OCI-LY1 (cell line): ENCODE measurements around the gene IL36RN.

Experiments used
- H2AFZ ChIP-seq: fragments of 200-600 bp; sonication (generic), shearing (Covaris generic); 2 replicates; pipeline ENCODE4 v1.6.0; 2014; ENCODE audit warnings: antibody characterized with exemption, mild to moderate bottlenecking, low read length
- H3F3A ChIP-seq: fragments of 200-600 bp; sonication (generic), shearing (Covaris generic); 2 replicates; pipeline ENCODE4 v1.6.0; 2014; ENCODE audit warnings: mild to moderate bottlenecking, antibody characterized with exemption, low read length, moderate library complexity; ENCODE audit not compliant: insufficient read depth
- H3K27ac ChIP-seq: fragments of 200-600 bp; sonication (generic); 2 replicates; pipeline ENCODE4 v1.5.1; 2014; ENCODE audit warnings: low read length, mixed run types, mild to moderate bottlenecking, low read depth; ENCODE audit not compliant: poor library complexity, severe bottlenecking
- H3K27me3 ChIP-seq: fragments of 200-600 bp; sonication (generic); 2 replicates; pipeline ENCODE4 v1.6.0; 2014; ENCODE audit warnings: antibody characterized with exemption, mild to moderate bottlenecking, low read length, moderate library complexity; ENCODE audit not compliant: insufficient read depth
- H3K36me3 ChIP-seq: fragments of 200-600 bp; sonication (generic); 2 replicates; pipeline ENCODE4 v1.6.1; 2014; ENCODE audit warnings: mild to moderate bottlenecking, antibody characterized with exemption, low read length, moderate library complexity, mixed read lengths; ENCODE audit not compliant: insufficient read depth
- H3K4me1 ChIP-seq: fragments of 200-600 bp; sonication (generic); 2 replicates; pipeline ENCODE4 v1.5.1; 2014; ENCODE audit warnings: mild to moderate bottlenecking, low read length, moderate library complexity; ENCODE audit not compliant: insufficient read depth, severe bottlenecking
- H3K4me2 ChIP-seq: fragments of 200-600 bp; sonication (generic), shearing (Covaris generic); 2 replicates; pipeline ENCODE4 v1.6.1; 2014; ENCODE audit warnings: low read length
- H3K4me3 ChIP-seq: fragments of 200-600 bp; sonication (generic); 2 replicates; pipeline ENCODE4 v1.5.1; 2014; ENCODE audit warnings: low read length, low read depth, mild to moderate bottlenecking, mixed read lengths; ENCODE audit not compliant: poor library complexity, severe bottlenecking
- H3K79me2 ChIP-seq: fragments of 200-600 bp; shearing (Covaris generic); 2 replicates; pipeline ENCODE4 v1.6.1; 2016; ENCODE audit warnings: mixed run types, low read length, mixed read lengths; ENCODE audit not compliant: insufficient read depth
- H3K9ac ChIP-seq: fragments of 200-600 bp; sonication (generic), shearing (Covaris generic); 2 replicates; pipeline ENCODE4 v1.6.1; 2014; ENCODE audit warnings: mild to moderate bottlenecking, low read length, mixed read lengths
- H3K9me2 ChIP-seq: fragments of 200-600 bp; sonication (generic), shearing (Covaris generic); 2 replicates; pipeline ENCODE4 v1.6.1; 2014; ENCODE audit warnings: low read depth, mild to moderate bottlenecking, low read length, mixed read lengths
- H3K9me3 ChIP-seq: fragments of 200-600 bp; shearing (Covaris generic); 2 replicates; pipeline ENCODE4 v1.6.1; 2014; ENCODE audit warnings: low read length, mixed read lengths
- H4K20me1 ChIP-seq: fragments of 200-600 bp; sonication (generic), shearing (Covaris generic); 2 replicates; pipeline ENCODE4 v1.6.0; 2016; ENCODE audit warnings: mild to moderate bottlenecking, low read length; ENCODE audit not compliant: insufficient read depth
- CTCF ChIP-seq: fragments of 200-600 bp; sonication (generic), shearing (Covaris generic); IDR thresholded peaks from 2 replicates; pipeline ENCODE4 v1.5.1; 2017; ENCODE audit warnings: mild to moderate bottlenecking, antibody characterized with exemption, low read length, moderate library complexity, mixed read lengths
- EZH2 ChIP-seq: fragments of 200-600 bp; sonication (generic), shearing (Covaris generic); IDR thresholded peaks from 2 replicates; pipeline ENCODE4 v1.8.0; 2017; ENCODE audit warnings: borderline replicate concordance, mixed run types, mild to moderate bottlenecking, antibody characterized with exemption, low read length, moderate library complexity, mixed read lengths

Gene IL36RN

GRCh38 chr2:113053666-113054065, 5.3 kb upstream of the IL36RN start:
- TF ChIP-seq EZH2 = no peak
- TF ChIP-seq CTCF = no peak
- Histone ChIP-seq H3K4me2 (no peak overlapping the region), H3K9me2 (no peaks in the 10 kb centered on the region)

DNA sequence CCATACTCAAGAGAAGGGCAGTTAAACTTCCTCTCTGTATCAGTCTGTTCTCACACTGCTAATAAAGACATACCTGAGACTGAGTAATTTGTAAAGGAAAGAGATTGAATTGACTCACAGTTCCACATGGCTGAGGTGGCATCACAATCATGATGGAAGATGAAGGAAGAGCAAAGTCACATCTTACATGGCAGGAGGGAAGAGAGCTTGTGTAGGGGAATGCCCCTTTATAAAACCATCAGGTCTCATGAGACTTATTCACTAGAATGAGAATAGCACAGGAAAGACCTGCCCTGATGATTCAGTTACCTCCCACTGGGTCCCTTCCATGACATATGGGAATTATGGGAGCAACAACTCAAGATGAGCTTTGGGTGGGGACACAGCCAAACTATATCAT, 4.9 kb upstream of the IL36RN start:
- Histone ChIP-seq H3K27me3 (no peaks in the 10 kb centered on the region), H3K9ac (no peak overlapping the region), H3K4me3 (no peak overlapping the region), H3K36me3 (no peaks in the 10 kb centered on the region), H3K27ac (no peak overlapping the region), H3K4me2 (no peak overlapping the region), H3K4me1 (no peaks in the 10 kb centered on the region), H3F3A (no peaks in the 10 kb centered on the region), H4K20me1 (no peaks in the 10 kb centered on the region), H3K9me3 (no peaks in the 10 kb centered on the region), H2AFZ (no peak overlapping the region), H3K9me2 (no peaks in the 10 kb centered on the region), H3K79me2 (no peaks in the 10 kb centered on the region)
- TF ChIP-seq CTCF = no peak
- TF ChIP-seq EZH2 = no peak

More at GRCh38 chr2:113053666-113054065, 5.3 kb upstream of the IL36RN start:
- no peaks in the 10 kb centered on the region for H3K27me3 ChIP-seq
- no peak overlapping the region for H3K4me3 ChIP-seq
- no peak overlapping the region for H3K27ac ChIP-seq
- no peak overlapping the region for H3K9ac ChIP-seq
- H2AFZ ChIP-seq = no peak overlapping the region
- no peaks in the 10 kb centered on the region for H3K36me3 ChIP-seq
- no peaks in the 10 kb centered on the region for H3K79me2 ChIP-seq
- H4K20me1 ChIP-seq = no peaks in the 10 kb centered on the region
- no peaks in the 10 kb centered on the region for H3K9me3 ChIP-seq
- no peaks in the 10 kb centered on the region for H3K4me1 ChIP-seq
- no peaks in the 10 kb centered on the region for H3F3A ChIP-seq

DNA sequence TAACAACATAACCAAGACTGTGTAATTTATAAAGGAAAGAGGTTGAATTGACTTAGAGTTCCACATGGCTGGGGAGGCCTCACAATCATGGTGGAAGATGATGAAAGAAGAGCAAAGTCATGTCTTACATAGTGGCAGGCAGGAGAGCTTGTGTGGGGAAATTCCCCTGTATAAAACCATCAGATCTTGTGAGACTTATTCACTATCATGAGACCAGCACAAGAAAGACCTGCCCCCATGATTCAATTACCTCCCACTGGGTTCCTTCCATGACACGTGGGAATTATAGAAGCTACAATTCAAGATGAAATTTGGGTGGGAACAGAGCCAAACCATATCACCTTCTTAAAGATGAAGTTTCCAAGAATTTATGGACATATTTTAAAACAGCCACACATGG, 2.5 kb upstream of the IL36RN start:
- Histone ChIP-seq H3K4me1 (no peaks in the 10 kb centered on the region), H3K79me2 (no peaks in the 10 kb centered on the region), H3K36me3 (no peaks in the 10 kb centered on the region), H3K27ac (no peak overlapping the region), H3K9ac (no peak overlapping the region), H2AFZ (no peak overlapping the region), H4K20me1 (no peaks in the 10 kb centered on the region), H3K9me2 (no peaks in the 10 kb centered on the region), H3K4me3 (no peak overlapping the region), H3F3A (no peaks in the 10 kb centered on the region), H3K9me3 (no peaks in the 10 kb centered on the region), H3K27me3 (no peaks in the 10 kb centered on the region), H3K4me2 (no peak overlapping the region)
- TF ChIP-seq EZH2 = no peak
- TF ChIP-seq CTCF = no peak
